Osteoblast (primary cell): ENCODE results near the gene SPINK1. TPM values are rescaled to one million over a fixed set of nuclear protein-coding genes. Genes with fewer than 3 reads are reported as not detected.
"Not testable (repeated sequence)": the region's sequence is repeated elsewhere in the genome, so short reads cannot be mapped to it uniquely, and the experiment has no call there.

Experiments
- DNase-seq: peaks from one replicate; pipeline ENCODE4 v3.0.0; 2011; ENCODE audit warnings: low spot score, mixed read lengths; ENCODE audit not compliant: insufficient read length; ENCODE audit errors: missing footprints
- H2AFZ ChIP-seq: 2 replicates; pipeline ENCODE4 v1.6.0; 2011; ENCODE audit warnings: mild to moderate bottlenecking, low read length
- H3K27ac ChIP-seq: 2 replicates; pipeline ENCODE4 v1.5.1; 2011; ENCODE audit warnings: mild to moderate bottlenecking, low read depth, low read length, moderate library complexity
- H3K27me3 ChIP-seq: 2 replicates; pipeline ENCODE4 v1.6.0; 2012; ENCODE audit warnings: mild to moderate bottlenecking, control low read depth, inconsistent platforms, low read length, moderate library complexity; ENCODE audit not compliant: insufficient read depth
- H3K36me3 ChIP-seq: 2 replicates; pipeline ENCODE4 v1.5.1; 2011; ENCODE audit warnings: mild to moderate bottlenecking, low read length, control low read depth, moderate library complexity; ENCODE audit not compliant: insufficient read depth
- H3K4me1 ChIP-seq: 2 replicates; pipeline ENCODE4 v1.5.1; 2011; ENCODE audit warnings: mild to moderate bottlenecking, low read length, control low read depth, moderate library complexity; ENCODE audit not compliant: insufficient read depth
- H3K4me2 ChIP-seq: 2 replicates; pipeline ENCODE4 v1.6.0; 2011; ENCODE audit warnings: mild to moderate bottlenecking, low read length; ENCODE audit not compliant: insufficient read depth
- H3K4me3 ChIP-seq: fragments of 200-600 bp; sonication (generic); 3 replicates; pipeline ENCODE4 v1.5.1; 2012; ENCODE audit warnings: mild to moderate bottlenecking, low read length, inconsistent platforms; ENCODE audit not compliant: insufficient read depth
- H3K79me2 ChIP-seq: 2 replicates; pipeline ENCODE4 v1.6.0; 2012; ENCODE audit warnings: mild to moderate bottlenecking, low read length, control low read depth, inconsistent platforms; ENCODE audit not compliant: insufficient read depth
- H3K9me3 ChIP-seq: 2 replicates; pipeline ENCODE4 v1.5.1; 2011; ENCODE audit warnings: low read depth, low read length, control low read depth
- H4K20me1 ChIP-seq: 2 replicates; pipeline ENCODE4 v1.6.0; 2012; ENCODE audit warnings: mild to moderate bottlenecking, low read length, control low read depth; ENCODE audit not compliant: insufficient read depth
- CTCF ChIP-seq: IDR thresholded peaks from 2 replicates; pipeline ENCODE4 v1.5.1; 2011; ENCODE audit warnings: mild to moderate bottlenecking, low read depth, low read length, moderate library complexity; ENCODE audit errors: extremely low read depth
- total RNA-seq: library from RNA; depleted of rRNA; stranded (reverse); fragments of >200 nt; gene quantifications from 2 replicates; pipeline ENCODE4 v1.2.3, GENCODE V29; 2012

The SPINK1 gene
- total RNA-seq, 1 donor: not detected

DNA sequence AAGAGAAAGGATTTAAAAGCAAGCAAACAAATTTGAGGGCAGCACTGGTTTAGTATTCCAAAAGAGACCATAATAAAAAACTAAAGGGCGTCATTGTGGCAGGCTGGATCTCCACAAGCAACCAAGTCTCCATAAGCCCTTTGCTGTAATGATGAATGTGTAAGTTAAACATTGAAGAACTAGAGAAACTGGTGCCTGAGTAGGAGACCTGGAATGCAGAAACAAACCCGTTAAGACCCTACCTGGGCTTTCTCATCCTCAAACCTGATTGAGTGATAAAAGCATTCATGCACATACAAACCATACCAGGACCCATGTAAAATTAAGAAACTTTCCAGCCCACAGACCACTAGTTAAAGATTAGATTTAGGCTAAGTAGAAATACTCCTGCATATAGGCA lies 45.2 kb upstream of the SPINK1 start:
- H3K27ac ChIP-seq: no peak overlapping the region
- H4K20me1 ChIP-seq: no peaks in the 10 kb centered on the region
- TF ChIP-seq CTCF: no peak
- H3K4me2 ChIP-seq: no peak overlapping the region
- H3K4me1 ChIP-seq: no peaks in the 10 kb centered on the region
- no peaks in the 10 kb centered on the region for H3K27me3 ChIP-seq
- H3K79me2 ChIP-seq: no peaks in the 10 kb centered on the region
- DNase-seq: no peak
- H3K4me3 ChIP-seq: no peak overlapping the region
- no peaks in the 10 kb centered on the region for H3K36me3 ChIP-seq
- no peaks in the 10 kb centered on the region for H3K9me3 ChIP-seq
- H2AFZ ChIP-seq: no peak overlapping the region

DNA sequence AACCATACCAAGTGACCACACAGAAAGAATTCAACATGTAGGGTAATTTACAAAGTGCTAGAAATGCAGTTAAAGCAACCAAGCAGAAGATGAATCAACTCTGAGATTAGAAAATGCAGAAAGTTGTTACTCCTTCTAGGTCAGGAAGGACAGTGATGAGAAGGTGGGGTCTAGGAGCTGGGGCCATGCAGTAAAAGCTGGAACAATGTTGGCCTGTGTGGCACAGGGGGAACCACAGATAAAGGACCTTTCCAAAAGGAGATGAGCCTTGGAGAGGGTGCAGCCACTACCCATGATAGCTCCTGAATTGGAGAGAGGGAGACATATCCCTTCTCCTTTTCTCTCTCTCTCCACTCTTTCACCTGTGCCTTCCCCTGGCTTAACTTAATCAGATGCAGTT lies 44.7 kb upstream of the SPINK1 start:
- Histone ChIP-seq H2AFZ (no peak overlapping the region), H3K27ac (no peak overlapping the region), H4K20me1 (no peaks in the 10 kb centered on the region), H3K4me3 (no peak overlapping the region), H3K36me3 (no peaks in the 10 kb centered on the region), H3K9me3 (no peaks in the 10 kb centered on the region), H3K4me1 (no peaks in the 10 kb centered on the region), H3K4me2 (no peak overlapping the region), H3K27me3 (no peaks in the 10 kb centered on the region), H3K79me2 (no peaks in the 10 kb centered on the region)
- no peak for TF ChIP-seq CTCF
- DNase-seq: no peak

DNA sequence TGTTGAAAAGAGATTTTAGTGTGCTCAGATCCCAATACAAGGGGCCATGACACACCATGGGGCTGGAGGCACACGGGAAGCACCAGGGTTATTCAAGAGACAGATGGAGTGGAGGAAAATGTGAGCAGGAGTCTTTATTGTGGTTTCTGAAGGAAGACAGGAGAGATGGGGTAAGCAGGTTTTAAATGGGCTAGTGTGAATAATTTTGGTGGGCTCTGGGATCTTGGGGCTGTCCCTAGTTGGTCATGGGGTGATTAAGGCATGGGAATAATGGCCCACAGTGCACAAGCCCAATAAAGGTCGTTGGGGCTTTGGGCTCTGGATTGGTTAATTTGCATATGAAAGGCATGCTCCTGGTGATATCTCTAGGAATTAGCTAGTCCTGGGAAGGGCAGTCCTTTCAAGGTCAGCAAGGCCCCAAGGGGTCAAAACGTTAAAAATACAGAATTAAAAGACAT lies 43.5 kb upstream of the SPINK1 start:
- no peaks in the 10 kb centered on the region for H3K36me3 ChIP-seq
- H3K27me3 ChIP-seq: no peaks in the 10 kb centered on the region
- no peaks in the 10 kb centered on the region for H3K79me2 ChIP-seq

GRCh38 chr5:147874118-147874875 lies 42.8 kb upstream of the SPINK1 start:
- not testable (repeated sequence) for H3K4me1 ChIP-seq, H2AFZ ChIP-seq, H3K36me3 ChIP-seq

More for the DNA sequence above, 43.5 kb upstream of the SPINK1 start:
- DNase-seq: no peak
- Histone ChIP-seq H3K27ac (no peak overlapping the region), H3K4me1 (no peaks in the 10 kb centered on the region), H4K20me1 (no peaks in the 10 kb centered on the region), H2AFZ (no peak overlapping the region), H3K9me3 (no peaks in the 10 kb centered on the region), H3K4me2 (no peak overlapping the region), H3K4me3 (no peak overlapping the region)
- no peak for TF ChIP-seq CTCF

GRCh38 chr5:147872744-147873435 lies 41.4 kb upstream of the SPINK1 start:
- DNase-seq: not testable (repeated sequence)

More at GRCh38 chr5:147874118-147874875, 42.8 kb upstream of the SPINK1 start:
- H3K27me3 ChIP-seq, H3K79me2 ChIP-seq, H4K20me1 ChIP-seq, H3K27ac ChIP-seq, H3K4me2 ChIP-seq, H3K4me3 ChIP-seq, H3K9me3 ChIP-seq, DNase-seq: not testable (repeated sequence)

GRCh38 chr5:147871980-147872549 lies 40.6 kb upstream of the SPINK1 start:
- not testable (repeated sequence) for H3K36me3 ChIP-seq, H3K79me2 ChIP-seq, DNase-seq, H3K27me3 ChIP-seq, H3K4me2 ChIP-seq, H3K27ac ChIP-seq, H3K4me1 ChIP-seq, H3K4me3 ChIP-seq, H4K20me1 ChIP-seq, H2AFZ ChIP-seq, H3K9me3 ChIP-seq

More at GRCh38 chr5:147872744-147873435, 41.4 kb upstream of the SPINK1 start:
- H3K27ac ChIP-seq, H3K4me3 ChIP-seq, H3K4me2 ChIP-seq, H3K27me3 ChIP-seq, H2AFZ ChIP-seq, H3K4me1 ChIP-seq, H3K9me3 ChIP-seq, H3K36me3 ChIP-seq, H4K20me1 ChIP-seq, H3K79me2 ChIP-seq: not testable (repeated sequence)
